Measurements from ENCODE around the gene TFE3.
A peak's percentile ranks its signal among the peaks of the same experiment; 100 is the strongest.

The TFE3 gene

GRCh38 chrX:49043220-49043986 is at the start of gene TFE3:
TFE3 (minus strand) TSS chrX:49043357; CDS start chrX:49043226, 131 bp downstream.
- DNase-seq (ENCODE audit: low read depth) = peak; percentile 94

GRCh38 chrX:49089553-49089952 is 46.4 kb upstream of the TFE3 start:
- no peak for DNase-seq (ENCODE audit: low read depth)

- DNase-seq (ENCODE audit: low read depth) = no peak
Observed at GRCh38 chrX:49082271-49082871, 39.2 kb upstream of the TFE3 start.

GRCh38 chrX:49079489-49080428 is 36.6 kb upstream of the TFE3 start, which contains the start of gene WDR45:
WDR45 (minus strand) TSS chrX:49079887; CDS start chrX:49078095, 1,792 bp downstream.
- peak; percentile 53 for DNase-seq (ENCODE audit: low read depth)

- DNase-seq (ENCODE audit: low read depth) = no peak
Observed at GRCh38 chrX:49077941-49078340, 34.8 kb upstream of the TFE3 start.

- no peak for DNase-seq (ENCODE audit: low read depth)
Observed at GRCh38 chrX:49075347-49075746, 32.2 kb upstream of the TFE3 start.

GRCh38 chrX:49073601-49074575 is 30.7 kb upstream of the TFE3 start, which contains the start of gene PRAF2:
PRAF2 (minus strand) TSS chrX:49074002; CDS start chrX:49073987, 15 bp downstream.
- DNase-seq (ENCODE audit: low read depth) = peak; percentile 87

GRCh38 chrX:49072712-49073095 is 29.5 kb upstream of the TFE3 start:
- DNase-seq (ENCODE audit: low read depth) = no peak

- no peak for DNase-seq (ENCODE audit: low read depth)
Observed at GRCh38 chrX:49071877-49072711, 28.9 kb upstream of the TFE3 start.

- no peak for DNase-seq (ENCODE audit: low read depth)
Observed at GRCh38 chrX:49070988-49071387, 27.8 kb upstream of the TFE3 start.

- DNase-seq (ENCODE audit: low read depth) = no peak
Observed at GRCh38 chrX:49069038-49069437, 25.9 kb upstream of the TFE3 start.

GRCh38 chrX:49067285-49068120 is 24.3 kb upstream of the TFE3 start:
- DNase-seq (ENCODE audit: low read depth) = no peak

GRCh38 chrX:49066690-49067089 is 23.5 kb upstream of the TFE3 start:
- DNase-seq (ENCODE audit: low read depth) = no peak

- DNase-seq (ENCODE audit: low read depth) = no peak
Observed at GRCh38 chrX:49066278-49066677, 23.1 kb upstream of the TFE3 start.

- DNase-seq (ENCODE audit: low read depth) = no peak
Observed at GRCh38 chrX:49064735-49065134, 21.6 kb upstream of the TFE3 start.

- no peak for DNase-seq (ENCODE audit: low read depth)
Observed at GRCh38 chrX:49064303-49064702, 21.1 kb upstream of the TFE3 start.

- DNase-seq (ENCODE audit: low read depth) = no peak
Observed at GRCh38 chrX:49063715-49064114, 20.6 kb upstream of the TFE3 start.

GRCh38 chrX:49061916-49062315 is 18.8 kb upstream of the TFE3 start:
- no peak for DNase-seq (ENCODE audit: low read depth)

- DNase-seq (ENCODE audit: low read depth) = no peak
Observed at GRCh38 chrX:49061490-49061889, 18.3 kb upstream of the TFE3 start.

Data from stimulated activated CD4-positive, alpha-beta T cell treated with anti-CD3 and anti-CD28 coated beads, Interleukin-2, amount 100 ng/mL, for 4 hours (primary cell).